ENCODE data around the gene CLEC1B. TPM values are rescaled to one million over a fixed set of nuclear protein-coding genes. Genes with fewer than 3 reads are reported as not detected.
"Not testable (repeated sequence)": the region's sequence is repeated elsewhere in the genome, so short reads cannot be mapped to it uniquely, and the experiment has no call there.

Gene CLEC1B
- total and polyA plus RNA-seq, 2 of the 13 experiments (the other 11 are each of a cell fraction or from before 2014, with no cell fraction given): not detected

DNA sequence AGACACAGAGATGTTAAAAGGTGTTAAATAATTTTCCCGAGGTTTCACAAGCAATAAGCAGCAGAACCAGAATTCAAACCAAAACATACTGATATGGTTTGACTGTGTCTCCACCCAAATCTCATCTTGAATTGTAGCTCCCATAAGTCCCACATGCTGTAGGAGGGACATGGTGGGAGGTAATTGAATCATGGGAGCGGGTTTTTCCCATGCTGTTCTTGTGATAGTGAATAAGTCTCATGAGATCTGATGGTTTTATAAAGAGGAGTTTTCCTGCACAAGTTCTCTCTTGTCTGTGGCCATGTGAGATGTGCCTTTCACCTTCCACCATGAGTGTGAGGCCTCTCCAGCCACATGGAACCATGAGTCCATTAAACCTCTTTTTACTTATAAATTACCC is 24.2 kb downstream of the CLEC1B start:
- POLR2A ChIA-PET; FAIRE-seq; H3K36me3 ChIP-seq (replicated peaks in 1 of 2; ENCODE audit: control insufficient read depth in 1 of 2, insufficient read depth in 2 of 2, low read length in 2 of 2); H3K9ac ChIP-seq (ENCODE audit: insufficient read depth, low read depth, low read length); in situ Hi-C loops (cut with HindIII; ENCODE audit: extremely low pct_ligation_motif_present, low pct_unique_long_range_greater_than_20kb); H3K27ac ChIP-seq (ENCODE audit: extremely low read length, insufficient read depth, low read length); H3K4me3 ChIP-seq (replicated peaks in 1 of 3; ENCODE audit: insufficient read depth in 1 of 3, low read depth in 2 of 3, low read length in 3 of 3); BruUV-seq (replicated peaks); CTCF ChIA-PET (ENCODE audit: low intra/inter-chr PET ratio, low total read pairs); ATAC-seq; H3K27me3 ChIP-seq (ENCODE audit: control insufficient read depth in 1 of 2, insufficient read depth in 2 of 2, low read length in 2 of 2); H3K4me2 ChIP-seq (ENCODE audit: low read depth, low read length); H2AFZ ChIP-seq (ENCODE audit: low read length); H3K79me2 ChIP-seq (ENCODE audit: insufficient read depth, low read length); DNase-seq (ENCODE audit: low spot score); H4K20me1 ChIP-seq (ENCODE audit: insufficient read depth, low read length); intact Hi-C loops (cut with micrococcal nuclease; ENCODE audit: unreplicated experiment); H3K4me1 ChIP-seq (ENCODE audit: insufficient read depth, low read length): not testable (repeated sequence)
- H3K9me3 ChIP-seq (ENCODE audit: low read length): peaks cover 10% of the 10 kb centered on the region; the same call in 1 of the 2 replicates
- WGBS (ENCODE audit: low lambda C conversion rate): 3% methylated on average over 2 of the region's 2 CpGs

GRCh38 chr12:9973949-9974348 is 25.0 kb downstream of the CLEC1B start:
- no TSS peak for BruUV-seq (replicated peaks)
- no peak overlapping the region for H2AFZ ChIP-seq (ENCODE audit: low read length)
- ChIA-PET POLR2A (no interaction called here), CTCF (ENCODE audit: low intra/inter-chr PET ratio, low total read pairs) (no interaction called here)
- H3K79me2 ChIP-seq (ENCODE audit: insufficient read depth, low read length): no peaks in the 10 kb centered on the region
- no peak for DNase-seq (ENCODE audit: low spot score)
- TF ChIP-seq PTBP1 (IDR thresholded peaks at IDR 0.05; ENCODE audit: low read depth, low read length, poor library complexity, severe bottlenecking) (no peak), SNRNP70 (IDR thresholded peaks at IDR 0.05; ENCODE audit: low read depth, low read length) (no peak), JARID2 (CRISPR knock-in tag; IDR thresholded peaks at IDR 0.05; ENCODE audit: insufficient replicate concordance) (no peak), DNMT3B (CRISPR knock-in tag; conservative IDR thresholded peaks at IDR 0.05) (no peak), RBFOX2 (IDR thresholded peaks at IDR 0.05; ENCODE audit: low read depth, low read length) (no peak), TBL1XR1 (IDR thresholded peaks at IDR 0.05; ENCODE audit: borderline replicate concordance, low read length, partially characterized antibody) (no peak), ZSCAN30 (CRISPR knock-in tag; IDR thresholded peaks at IDR 0.05) (no peak), ZNF607 (CRISPR knock-in tag; IDR thresholded peaks at IDR 0.05; ENCODE audit: borderline replicate concordance) (no peak)
- TF ChIP-seq, protein P1, sequence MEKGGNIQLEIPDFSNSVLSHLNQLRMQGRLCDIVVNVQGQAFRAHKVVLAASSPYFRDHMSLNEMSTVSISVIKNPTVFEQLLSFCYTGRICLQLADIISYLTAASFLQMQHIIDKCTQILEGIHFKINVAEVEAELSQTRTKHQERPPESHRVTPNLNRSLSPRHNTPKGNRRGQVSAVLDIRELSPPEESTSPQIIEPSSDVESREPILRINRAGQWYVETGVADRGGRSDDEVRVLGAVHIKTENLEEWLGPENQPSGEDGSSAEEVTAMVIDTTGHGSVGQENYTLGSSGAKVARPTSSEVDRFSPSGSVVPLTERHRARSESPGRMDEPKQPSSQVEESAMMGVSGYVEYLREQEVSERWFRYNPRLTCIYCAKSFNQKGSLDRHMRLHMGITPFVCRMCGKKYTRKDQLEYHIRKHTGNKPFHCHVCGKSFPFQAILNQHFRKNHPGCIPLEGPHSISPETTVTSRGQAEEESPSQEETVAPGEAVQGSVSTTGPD (CRISPR knock-in tag; IDR thresholded peaks at IDR 0.05): no peak
- ATAC-seq: no peak
- no peaks in the 10 kb centered on the region for H3K36me3 ChIP-seq (replicated peaks in 1 of 2; ENCODE audit: control insufficient read depth in 1 of 2, insufficient read depth in 2 of 2, low read length in 2 of 2)
- no peak for FAIRE-seq
- H3K4me3 ChIP-seq (replicated peaks in 1 of 3; ENCODE audit: insufficient read depth in 1 of 3, low read depth in 2 of 3, low read length in 3 of 3): no peak overlapping the region
- in situ Hi-C loops (cut with HindIII; ENCODE audit: extremely low pct_ligation_motif_present, low pct_unique_long_range_greater_than_20kb) (no loop called here), intact Hi-C loops (cut with micrococcal nuclease; ENCODE audit: unreplicated experiment) (no loop called here)
- H3K27ac ChIP-seq (ENCODE audit: extremely low read length, insufficient read depth, low read length): no peak overlapping the region
- H3K4me1 ChIP-seq (ENCODE audit: insufficient read depth, low read length): no peaks in the 10 kb centered on the region
- no peak overlapping the region for H3K4me2 ChIP-seq (ENCODE audit: low read depth, low read length)
- no peak overlapping the region for H3K9ac ChIP-seq (ENCODE audit: insufficient read depth, low read depth, low read length)
- peaks cover 10% of the 10 kb centered on the region; the same call in 1 of the 2 replicates for H3K9me3 ChIP-seq (ENCODE audit: low read length)
- no peaks in the 10 kb centered on the region for H4K20me1 ChIP-seq (ENCODE audit: insufficient read depth, low read length)
- no peaks in the 10 kb centered on the region for H3K27me3 ChIP-seq (ENCODE audit: control insufficient read depth in 1 of 2, insufficient read depth in 2 of 2, low read length in 2 of 2)
- WGBS (ENCODE audit: low lambda C conversion rate): 3% methylated on average over 1 of the region's 1 CpG

Measured in HepG2 (cell line).